DMS53 treated with DMSO at 0.1 percent for 48 hours (cell line): ENCODE measurements around the gene PRKG1.
"Not testable (repeated sequence)": the region's sequence is repeated elsewhere in the genome, so short reads cannot be mapped to it uniquely, and the experiment has no call there.

Source experiments
- DNase-seq: peaks from one replicate; lab custom pipeline; 2025; ENCODE audit not compliant: unreplicated experiment; lab: John Stamatoyannopoulos, UW

Gene PRKG1

DNA sequence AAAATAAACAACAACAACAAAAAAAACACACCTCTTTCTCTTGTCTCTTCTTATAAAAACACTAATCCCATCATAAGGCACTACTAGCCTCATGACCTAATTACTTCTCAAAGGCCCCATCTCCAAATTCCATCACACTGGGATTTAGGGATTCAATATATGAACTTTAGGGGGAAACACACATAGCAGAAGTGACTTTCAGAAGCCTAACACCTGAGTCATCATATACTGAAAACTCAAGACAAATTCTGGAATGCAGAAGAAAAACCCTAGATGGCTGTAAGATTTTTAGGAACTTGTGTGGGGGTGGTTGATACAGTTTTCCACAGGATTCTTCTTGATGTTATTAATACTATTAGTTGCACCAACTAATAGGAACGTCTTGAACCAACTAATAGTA lies 658.8 kb downstream of the PRKG1 start:
- no peak for DNase-seq

DNA sequence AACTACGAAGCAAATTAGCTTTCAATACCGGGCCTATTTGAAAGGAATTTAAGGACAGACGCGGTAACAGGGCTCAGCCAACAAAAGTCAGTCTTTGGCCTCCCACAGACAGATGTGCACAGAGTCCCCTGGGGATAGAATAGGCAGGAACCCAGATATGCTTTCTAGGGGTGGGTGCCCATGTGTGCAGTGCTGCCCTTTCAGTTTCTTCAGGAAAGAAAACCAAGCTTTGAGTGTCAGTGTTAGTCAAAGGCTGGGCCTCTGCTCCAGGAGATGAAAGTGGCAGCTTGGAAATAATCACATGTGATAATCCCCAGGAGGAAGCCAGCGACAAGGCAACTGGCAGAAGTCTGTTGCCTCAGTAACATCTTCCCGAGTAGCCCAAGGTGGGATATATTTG lies 668.9 kb downstream of the PRKG1 start:
- DNase-seq: no peak

- DNase-seq: no peak
These were observed 670.1 kb downstream of the PRKG1 start for GRCh38 chr10:51744235-51745000.

DNA sequence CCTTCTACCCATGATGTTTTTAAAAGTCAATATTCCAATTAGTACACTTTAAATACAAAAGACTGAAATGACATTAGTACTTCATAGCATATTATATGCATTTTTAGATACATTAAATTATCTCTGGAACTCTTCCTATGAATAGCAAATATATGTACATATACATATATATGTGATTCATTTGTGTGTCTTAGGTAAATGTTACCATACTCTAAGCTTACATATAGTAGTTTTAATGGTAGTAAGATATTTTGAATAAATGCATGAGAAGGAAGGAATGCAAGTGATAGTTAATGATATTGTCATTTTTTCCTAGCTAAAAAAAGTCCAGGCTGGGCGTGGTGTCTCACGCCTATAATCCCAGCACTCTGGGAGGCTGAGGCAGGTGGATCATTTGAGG lies 671.1 kb downstream of the PRKG1 start:
- no peak for DNase-seq

GRCh38 chr10:51747216-51747615 lies 672.9 kb downstream of the PRKG1 start:
- no peak for DNase-seq

DNA sequence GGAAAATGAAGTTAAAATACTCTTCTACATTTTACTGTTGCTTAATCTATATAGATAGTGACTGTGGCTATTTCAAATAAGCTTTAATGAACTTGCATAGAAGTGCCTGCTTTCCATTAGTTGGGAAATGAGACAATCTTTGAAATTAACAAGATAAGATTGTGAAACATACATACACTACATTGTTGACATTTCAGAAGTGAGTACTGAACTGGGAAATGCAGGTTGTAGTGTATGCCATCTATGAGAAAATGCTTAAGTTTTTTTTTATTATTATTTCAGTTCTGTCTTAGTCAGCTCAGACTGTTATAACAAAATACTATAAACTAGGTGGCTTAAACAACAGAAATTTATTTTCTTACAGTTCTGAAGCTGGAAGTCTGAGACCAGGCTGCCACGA lies 674.7 kb downstream of the PRKG1 start:
- no peak for DNase-seq

GRCh38 chr10:51758366-51758765 lies 684.1 kb downstream of the PRKG1 start:
- no peak for DNase-seq

DNA sequence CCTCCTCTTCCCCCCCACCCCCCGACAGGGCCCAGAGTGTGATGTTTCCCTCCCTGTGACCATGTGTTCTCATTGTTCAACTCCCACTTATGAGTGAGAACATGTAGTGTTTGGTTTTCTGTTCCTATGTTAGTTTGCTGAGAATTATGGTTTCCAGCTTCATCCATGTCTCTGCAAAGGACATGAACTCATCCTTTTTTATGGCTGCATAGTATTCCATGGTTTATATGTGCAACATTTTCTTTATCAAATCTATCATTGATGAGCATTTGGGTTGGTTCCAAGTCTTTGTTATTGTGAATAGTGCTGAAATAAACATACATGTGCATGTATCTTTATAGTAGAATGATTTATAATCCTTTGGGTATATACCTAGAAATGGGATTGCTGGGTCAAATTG lies 684.6 kb downstream of the PRKG1 start:
- DNase-seq: not testable (repeated sequence)

GRCh38 chr10:51759896-51760534 lies 685.7 kb downstream of the PRKG1 start:
- DNase-seq: no peak

DNA sequence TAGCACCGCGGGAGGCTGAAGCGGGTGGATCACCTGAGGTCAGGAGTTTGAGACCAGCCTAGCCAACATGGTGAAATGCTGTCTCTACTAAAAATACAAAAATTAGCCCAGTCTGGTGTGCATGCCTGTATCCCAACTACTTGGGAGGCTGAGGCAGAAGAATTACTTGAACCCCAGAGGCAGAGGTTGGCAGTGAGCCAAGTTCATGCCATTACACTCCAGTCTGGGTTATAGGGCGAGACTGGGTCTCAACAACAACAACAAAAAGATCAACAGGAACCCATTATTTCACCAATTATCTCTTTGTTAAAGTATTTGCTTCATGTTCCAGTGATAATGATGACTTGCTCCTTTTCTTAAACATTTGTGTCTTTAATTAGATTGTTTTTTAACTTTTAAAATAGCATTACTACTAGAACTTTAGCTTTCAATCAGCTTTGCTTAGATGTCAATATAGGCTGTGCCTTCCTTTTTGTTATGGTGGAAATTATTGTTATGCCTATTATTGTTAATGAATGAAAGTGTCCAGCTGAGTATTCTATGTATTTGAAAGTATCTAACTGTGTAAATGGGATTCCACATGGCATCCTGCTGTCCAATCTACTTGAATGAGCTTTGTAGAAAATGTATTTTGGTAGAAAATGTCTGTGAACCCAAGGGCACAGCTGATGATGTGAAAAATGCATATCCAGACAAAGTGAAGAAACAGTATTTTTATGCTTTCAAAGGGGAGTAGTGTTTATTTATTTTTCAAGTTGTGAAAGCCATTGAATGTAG lies 686.8 kb downstream of the PRKG1 start:
- no peak for DNase-seq

- DNase-seq: no peak
These were observed 689.5 kb downstream of the PRKG1 start for GRCh38 chr10:51763746-51764145.

DNA sequence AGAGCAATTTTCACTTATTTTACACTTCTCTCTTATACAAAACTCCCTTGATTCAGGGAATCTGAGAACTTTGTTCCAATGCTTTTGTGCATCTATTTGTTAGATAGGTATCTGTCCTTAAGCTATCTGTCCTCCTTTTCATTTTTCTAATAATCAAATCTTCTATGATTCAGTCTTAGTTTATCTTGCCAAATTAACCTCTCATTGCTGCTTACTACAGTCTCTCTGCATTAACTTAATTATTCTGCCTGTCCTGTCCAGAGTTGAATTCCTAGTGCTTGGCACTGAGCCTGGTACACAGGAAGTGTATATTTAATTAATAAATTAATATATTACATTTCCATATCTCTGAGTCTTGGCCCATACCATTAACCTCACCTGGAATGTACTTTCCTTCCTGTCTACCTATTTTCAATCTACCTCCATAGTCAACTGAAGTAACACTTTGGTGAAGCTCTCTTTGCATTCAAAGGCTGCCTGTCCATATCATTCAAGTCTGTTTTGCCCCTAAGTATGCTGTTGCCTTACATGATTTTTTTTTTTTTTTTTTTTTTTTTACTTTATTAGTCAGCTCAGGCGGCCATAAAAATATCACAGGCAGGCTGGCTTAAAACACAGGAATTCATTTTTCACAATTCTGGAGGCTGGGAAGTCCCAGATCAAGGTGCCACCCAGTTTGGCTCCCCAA lies 691.1 kb downstream of the PRKG1 start:
- no peak for DNase-seq

DNA sequence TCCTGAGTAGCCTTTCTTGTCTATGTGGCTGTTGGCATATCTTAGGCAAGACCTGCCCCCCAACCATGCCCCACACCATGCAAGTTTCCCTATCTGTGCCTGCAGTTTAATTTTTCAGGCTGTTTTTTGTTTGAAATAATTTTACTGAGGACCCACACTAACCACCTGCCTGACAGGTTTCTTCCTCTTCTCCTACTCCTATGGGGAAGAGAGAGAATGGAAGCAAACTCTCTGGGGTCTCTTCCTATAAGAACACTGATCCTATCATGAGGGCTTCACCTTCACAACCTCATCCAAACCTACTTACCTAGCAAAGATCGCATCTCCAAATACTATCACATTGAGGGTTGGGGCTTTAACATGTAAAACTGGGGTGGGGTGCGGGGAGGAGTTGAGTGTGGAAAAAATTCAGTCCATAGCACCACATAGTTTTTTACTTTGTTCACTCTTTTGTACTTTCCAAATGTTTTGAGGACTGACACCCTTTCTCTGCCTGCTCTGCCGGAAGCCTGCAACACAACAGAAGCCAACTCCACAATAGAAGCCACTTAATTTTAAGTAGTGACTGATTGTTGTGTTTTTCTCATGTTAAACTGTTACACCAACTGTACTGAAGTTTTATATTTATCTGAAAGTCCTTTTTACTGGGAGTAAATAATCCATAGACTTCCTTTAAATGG lies 692.3 kb downstream of the PRKG1 start:
- DNase-seq: no peak

GRCh38 chr10:51767103-51767763 lies 692.9 kb downstream of the PRKG1 start:
- DNase-seq: no peak

DNA sequence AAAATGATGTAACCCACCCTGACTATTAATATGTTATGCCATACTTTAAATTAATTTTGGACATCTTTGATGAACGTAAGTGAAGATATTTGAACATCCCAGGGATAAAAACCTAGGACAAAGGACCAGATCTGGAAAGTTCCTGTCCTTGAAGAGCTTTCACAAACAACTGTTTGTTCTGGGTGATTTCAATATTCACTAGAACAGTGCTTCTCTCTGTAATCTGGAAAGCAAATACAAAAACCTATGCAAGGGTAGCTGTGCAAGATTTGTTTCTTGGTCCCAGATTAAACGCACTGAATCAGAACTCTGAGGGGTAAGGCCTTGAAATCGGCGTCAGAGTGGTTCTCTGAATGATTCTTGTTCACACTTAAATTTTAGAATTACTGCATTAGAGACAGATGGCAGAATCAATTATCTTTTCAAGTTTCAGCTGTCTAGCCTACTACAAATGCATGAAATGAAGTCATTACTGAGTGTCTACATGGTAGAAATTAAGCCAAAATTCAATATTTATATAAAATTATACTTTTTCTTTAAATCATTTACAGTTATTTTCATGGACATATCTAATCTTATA lies 694.7 kb downstream of the PRKG1 start:
- no peak for DNase-seq

- peak; percentile 17 for DNase-seq
These were observed 696.4 kb downstream of the PRKG1 start for GRCh38 chr10:51770709-51771108.

DNA sequence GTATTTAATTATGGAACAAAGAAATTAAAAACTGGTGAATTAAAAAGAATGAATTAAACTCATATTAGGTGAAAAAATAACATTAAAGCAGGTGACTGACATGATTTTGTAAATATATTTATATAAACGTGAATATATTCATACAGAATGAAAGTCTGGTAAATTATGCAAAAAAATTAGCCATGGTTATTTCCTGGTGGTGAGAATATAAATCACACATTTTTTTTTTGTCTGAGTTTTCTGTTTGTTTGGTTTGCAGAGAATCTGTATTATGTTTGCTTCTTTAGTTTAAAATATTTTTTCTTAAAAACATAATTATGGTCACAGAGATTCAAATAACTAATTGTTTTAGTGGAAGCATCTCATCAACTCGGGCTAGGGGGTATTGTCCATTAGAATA lies 698.1 kb downstream of the PRKG1 start:
- no peak for DNase-seq

DNA sequence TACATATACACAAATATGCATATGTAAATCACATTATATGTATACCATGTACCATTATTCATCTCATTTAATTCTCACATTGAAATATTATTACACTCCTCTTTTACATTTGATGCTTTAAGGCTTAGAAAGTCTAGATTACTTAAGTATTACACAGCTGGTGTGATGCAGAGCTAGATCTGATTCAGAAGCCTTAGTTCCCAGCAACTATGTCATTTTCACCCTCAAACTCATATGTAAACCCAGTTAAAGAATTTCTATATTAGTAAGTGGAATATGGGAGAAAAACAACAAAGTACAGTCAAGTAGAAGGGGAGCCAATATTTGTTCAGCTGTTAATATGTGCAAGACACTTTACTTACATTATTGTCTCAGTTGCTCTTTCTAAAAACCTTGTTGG lies 699.4 kb downstream of the PRKG1 start:
- peak; percentile 62 for DNase-seq

- DNase-seq: no peak
These were observed 709.7 kb downstream of the PRKG1 start for GRCh38 chr10:51783941-51784340.
